A673 (cell line): Measurements from ENCODE around the gene VWA2.

Source experiments
- CTCF ChIP-seq: fragments of 300-800, 200-600 bp; sonication (generic); conservative IDR thresholded peaks from 2 replicates; pipeline ENCODE4 v1.5.1; 2017; ENCODE audit warnings: low read depth, mild to moderate bottlenecking, antibody characterized with exemption, low read length, moderate library complexity, mixed read lengths
- EZH2 ChIP-seq: fragments of 200-600 bp; sonication (generic); IDR thresholded peaks from 2 replicates; pipeline ENCODE4 v1.6.1; 2017; ENCODE audit warnings: borderline replicate concordance, low read depth, mild to moderate bottlenecking, mixed read lengths, antibody characterized with exemption, low read length; ENCODE audit not compliant: poor library complexity, severe bottlenecking

- TF ChIP-seq CTCF (no peak), EZH2 (no peak)
These were observed 66.5 kb downstream of the VWA2 start for GRCh38 chr10:114305521-114305925.
